Heart left ventricle (tissue), 13 donors: ENCODE data around the gene PPP4R3B.

Experiments
- POLR2A ChIP-seq, 2 donors: fragments of 450-650 bp; IDR thresholded peaks; one replicate each; pipeline ENCODE4 v1.6.1; 2017; ENCODE audit warnings: antibody characterized with exemption in 2 of 2, mild to moderate bottlenecking in 2 of 2, moderate library complexity in 2 of 2
- TF ChIP-seq, protein P1 (sequence below), 12 donors: fragments of 200-600 bp; sonication (generic) in 4 of 12; IDR thresholded peaks; one replicate each; pipeline versions ENCODE4 v1.5.0 to v1.8.0; 2018 to 2022; ENCODE audit warnings: antibody characterized with exemption in 12 of 12, mild to moderate bottlenecking in 5 of 12
- donor health status: ischemic (EF 13 %, LVEDD 7.1; RV severe dilation, severe dysfunction).
- donor health status: DM: no; HTN: yes; CAD: no.
- donor health status: DM: no; HTN: no; CAD: no.
- donor health status: ischemic (EF 25% LVEDD 6.9; RV normal size, moderate dysfunction).
- donor health status: ischemic (EF 25% LVEDD 5.7; RV mildly dilated, moderate dysfunction).
- donor health status: ischemic (EF 35%, LVEDD 5.7; RV mildly dilated, moderate dysfunction).
- donor health status: nonischemic (EF 11% LVEDD 7.7; RV severe dilation, severe dysfunction).
- donor health status: DM: yes; HTN: yes; CAD: no.
- donor health status: PGD.
- donor health status: ischemic (EF 29% LVEDD 5.4; RV normal size, mild dysfunction).
- donor health status: nonischemic (EF 23%, LVEDD 6.1; RV moderate dilation, normal function).

DNA sequence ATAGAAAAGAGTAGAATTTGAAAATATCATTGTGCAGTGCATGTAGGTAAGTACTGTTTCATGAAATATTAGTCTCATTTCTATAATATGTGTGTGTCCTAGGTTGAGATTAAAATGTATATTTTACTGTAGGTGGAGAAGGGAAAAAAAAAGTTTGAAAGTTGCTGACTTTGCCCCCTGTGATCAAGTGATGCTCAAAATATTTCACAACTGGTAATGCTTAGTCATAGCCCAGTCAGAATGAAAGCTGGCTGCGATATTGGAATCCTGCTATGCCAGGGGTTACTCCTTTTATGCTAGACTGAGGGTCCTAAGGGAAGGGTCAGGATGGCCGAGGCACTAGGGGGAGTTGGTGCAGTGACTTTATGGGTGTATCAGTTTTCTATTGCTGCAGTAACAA, 117.4 kb downstream of the PPP4R3B start:
- TF ChIP-seq POLR2A (IDR thresholded peaks at IDR 0.05): no peak
- TF ChIP-seq, protein P1, sequence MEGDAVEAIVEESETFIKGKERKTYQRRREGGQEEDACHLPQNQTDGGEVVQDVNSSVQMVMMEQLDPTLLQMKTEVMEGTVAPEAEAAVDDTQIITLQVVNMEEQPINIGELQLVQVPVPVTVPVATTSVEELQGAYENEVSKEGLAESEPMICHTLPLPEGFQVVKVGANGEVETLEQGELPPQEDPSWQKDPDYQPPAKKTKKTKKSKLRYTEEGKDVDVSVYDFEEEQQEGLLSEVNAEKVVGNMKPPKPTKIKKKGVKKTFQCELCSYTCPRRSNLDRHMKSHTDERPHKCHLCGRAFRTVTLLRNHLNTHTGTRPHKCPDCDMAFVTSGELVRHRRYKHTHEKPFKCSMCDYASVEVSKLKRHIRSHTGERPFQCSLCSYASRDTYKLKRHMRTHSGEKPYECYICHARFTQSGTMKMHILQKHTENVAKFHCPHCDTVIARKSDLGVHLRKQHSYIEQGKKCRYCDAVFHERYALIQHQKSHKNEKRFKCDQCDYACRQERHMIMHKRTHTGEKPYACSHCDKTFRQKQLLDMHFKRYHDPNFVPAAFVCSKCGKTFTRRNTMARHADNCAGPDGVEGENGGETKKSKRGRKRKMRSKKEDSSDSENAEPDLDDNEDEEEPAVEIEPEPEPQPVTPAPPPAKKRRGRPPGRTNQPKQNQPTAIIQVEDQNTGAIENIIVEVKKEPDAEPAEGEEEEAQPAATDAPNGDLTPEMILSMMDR (IDR thresholded peaks at IDR 0.05): no peak
